Testis (tissue), 3 donors: Measurements from ENCODE around the gene PDP2. TPM values are rescaled to one million over a fixed set of nuclear protein-coding genes. Genes with fewer than 3 reads are reported as not detected.

Experiments used
- DNase-seq: peaks from one replicate; pipeline ENCODE4 v3.0.0-alpha.2; 2019
- H3K27ac ChIP-seq, 2 donors: fragments of 200-600 bp; sonication (generic); one replicate each; pipeline ENCODE4 v1.5.1; 2019
- H3K27me3 ChIP-seq: fragments of 200-600 bp; sonication (generic); one replicate; pipeline ENCODE4 v1.5.1; 2019
- H3K36me3 ChIP-seq: fragments of 200-600 bp; sonication (generic); one replicate; pipeline ENCODE4 v1.5.1; 2017; ENCODE audit warnings: low read depth; ENCODE audit errors: missing control alignments
- H3K4me1 ChIP-seq: fragments of 200-600 bp; sonication (generic); one replicate; pipeline ENCODE4 v1.5.1; 2019
- H3K4me3 ChIP-seq, 2 donors: fragments of 200-600 bp; sonication (generic); one replicate each; pipeline ENCODE4 v1.5.1; 2017 to 2019
- H3K9me3 ChIP-seq: fragments of 200-600 bp; sonication (generic); one replicate; pipeline ENCODE4 v1.5.1; 2017
- CTCF ChIP-seq, 3 experiments: fragments of 450-650 bp in 2 of 3; fragments of 200-600 bp in 1 of 3; sonication (generic) in 1 of 3; IDR thresholded peaks; one replicate each; pipeline ENCODE4 v1.5.1; 2016 to 2019; ENCODE audit warnings: antibody characterized with exemption in 3 of 3, mild to moderate bottlenecking in 2 of 3, moderate library complexity in 1 of 3
- POLR2A ChIP-seq: fragments of 450-650 bp; IDR thresholded peaks from one replicate; pipeline ENCODE4 v1.6.1; 2017; ENCODE audit warnings: antibody characterized with exemption, mild to moderate bottlenecking, moderate library complexity
- WGBS, 2 donors: methylation state at CpG; one replicate each; pipeline ENCODE4 v1.1.5; 2018; 5-methylcytosine and 5-hydroxymethylcytosine counted together
- intact Hi-C: fragments of 100-400 bp; cut with DNase I; formaldehyde crosslinking; loops from one replicate; pipeline ENCODE4 v1.15.1; 2023; ENCODE audit warnings: low total_unique reads
- polyA plus RNA-seq: library from polyadenylated mRNA; stranded (reverse); fragments of 350-450 nt; fragmentation: Illumina TruSeq; extraction: RNeasy Lipid Tissue Mini Kit (QIAGEN cat#74804); gene quantifications from one replicate; pipeline ENCODE4 v1.2.3, GENCODE V29; 2014; ENCODE audit warnings: low read depth, low replicate concordance; ENCODE audit not compliant: insufficient read depth
- total RNA-seq, 2 donors: library from RNA; depleted of rRNA; stranded (reverse); fragments of >200 nt; gene quantifications; one replicate each; pipeline ENCODE4 v1.2.3, GENCODE V29; 2016

PDP2 gene
- total and polyA plus RNA-seq, 3 donors from 2014 or later: 14.0 to 23.9 (median 22.9) TPM

GRCh38 chr16:66905633-66906539 is 25.6 kb downstream of the PDP2 start:
- intact Hi-C loops: no loop called here
- peaks cover 48% of the 10 kb centered on the region for H3K4me1 ChIP-seq

GRCh38 chr16:66906916-66907836 is 26.9 kb downstream of the PDP2 start:
- Histone ChIP-seq H3K4me3 (no peak overlapping the region), H3K9me3 (no peaks in the 10 kb centered on the region), H3K36me3 (no peaks in the 10 kb centered on the region), H3K4me1 (peaks cover 40% of the 10 kb centered on the region), H3K27me3 (no peaks in the 10 kb centered on the region), H3K27ac (peak overlapping the region in 1 of 2 donors; percentile 25)
- WGBS, 2 donors: 69 to 76% methylated on average over 2 to 7 of the region's 7 CpGs
- intact Hi-C loops: no loop called here
- no peak for TF ChIP-seq POLR2A
- TF ChIP-seq CTCF (IDR thresholded peaks at IDR 0.05): no peak
- DNase-seq: no peak

More at GRCh38 chr16:66905633-66906539, 25.6 kb downstream of the PDP2 start:
- TF ChIP-seq CTCF (IDR thresholded peaks at IDR 0.05): no peak
- no peak for TF ChIP-seq POLR2A
- H3K36me3 ChIP-seq: no peaks in the 10 kb centered on the region
- H3K27me3 ChIP-seq: no peaks in the 10 kb centered on the region
- no peak overlapping the region for H3K4me3 ChIP-seq
- DNase-seq: peak; percentile 87
- peak overlapping the region; percentile 25 to 80 for H3K27ac ChIP-seq
- WGBS, 2 donors: 67 to 70% methylated on average over 10 to 11 of the region's 11 CpGs
- no peaks in the 10 kb centered on the region for H3K9me3 ChIP-seq

- Histone ChIP-seq H3K27ac (no peak overlapping the region), H3K9me3 (no peaks in the 10 kb centered on the region), H3K4me1 (peaks cover 34% of the 10 kb centered on the region), H3K4me3 (no peak overlapping the region), H3K27me3 (no peaks in the 10 kb centered on the region), H3K36me3 (no peaks in the 10 kb centered on the region)
- intact Hi-C loops: no loop called here
- DNase-seq: no peak
- TF ChIP-seq POLR2A: no peak
- no peak for TF ChIP-seq CTCF (IDR thresholded peaks at IDR 0.05)
- 94 to 100% methylated on average over 2 to 3 of the region's 3 CpGs for WGBS, 2 donors
Measured at GRCh38 chr16:66908116-66908515, 27.8 kb downstream of the PDP2 start.

- Histone ChIP-seq H3K27ac (no peak overlapping the region), H3K4me1 (peaks cover 28% of the 10 kb centered on the region), H3K4me3 (no peak overlapping the region), H3K9me3 (no peaks in the 10 kb centered on the region), H3K27me3 (no peaks in the 10 kb centered on the region), H3K36me3 (no peaks in the 10 kb centered on the region)
- DNase-seq: no peak
- 95 to 97% methylated on average over 13 to 14 of the region's 14 CpGs for WGBS, 2 donors
- no peak for TF ChIP-seq CTCF (IDR thresholded peaks at IDR 0.05)
- intact Hi-C loops: no loop called here
Measured at GRCh38 chr16:66908762-66909559, 28.6 kb downstream of the PDP2 start.
